ENCODE data around the gene CT45A3. TPM values are rescaled to one million over a fixed set of nuclear protein-coding genes. Genes with fewer than 3 reads are reported as not detected.
A peak's percentile ranks its signal among the peaks of the same experiment; 100 is the strongest.
"Not testable (repeated sequence)": the region's sequence is repeated elsewhere in the genome, so short reads cannot be mapped to it uniquely, and the experiment has no call there.

The CT45A3 gene
- not detected in 2 replicates for total RNA-seq (2014; rRNA removed; shearing (Covaris generic))

GRCh38 chrX:135768091-135768490 lies at the start of gene CT45A3:
Gene CT45A3, minus strand, starts transcription at chrX:135768191. Its CDS starts 3,747 bp downstream, at chrX:135764444.
- DNase-seq; H3K27me3 ChIP-seq (ENCODE audit: control insufficient read depth, insufficient read depth, low read length); H3K36me3 ChIP-seq (replicated peaks; ENCODE audit: control insufficient read depth, insufficient read depth, low read length); H3K4me3 ChIP-seq (ENCODE audit: insufficient read depth, low read depth, low read length): not testable (repeated sequence)

- not testable (repeated sequence) for H3K27me3 ChIP-seq (ENCODE audit: control insufficient read depth, insufficient read depth, low read length); H3K36me3 ChIP-seq (replicated peaks; ENCODE audit: control insufficient read depth, insufficient read depth, low read length); DNase-seq; H3K4me3 ChIP-seq (ENCODE audit: insufficient read depth, low read depth, low read length)
Measured at GRCh38 chrX:135802687-135803086, 34.7 kb upstream of the CT45A3 start, which contains the start of gene CT45A6. Gene CT45A6, minus strand, starts transcription at chrX:135802787. Its CDS starts 3,794 bp downstream, at chrX:135798993.

- H3K27me3 ChIP-seq (ENCODE audit: control insufficient read depth, insufficient read depth, low read length); H3K4me3 ChIP-seq (ENCODE audit: insufficient read depth, low read depth, low read length); H3K36me3 ChIP-seq (replicated peaks; ENCODE audit: control insufficient read depth, insufficient read depth, low read length); DNase-seq: not testable (repeated sequence)
Measured at GRCh38 chrX:135785403-135785802, 17.4 kb upstream of the CT45A3 start, which contains the start of gene CT45A5. Gene CT45A5, minus strand, starts transcription at chrX:135785503. Its CDS starts 3,774 bp downstream, at chrX:135781729.

GRCh38 chrX:135744739-135745138 lies 23.3 kb downstream of the CT45A3 start:
- not testable (repeated sequence) for H3K27me3 ChIP-seq (ENCODE audit: control insufficient read depth, insufficient read depth, low read length); H3K4me3 ChIP-seq (ENCODE audit: insufficient read depth, low read depth, low read length); H3K36me3 ChIP-seq (replicated peaks; ENCODE audit: control insufficient read depth, insufficient read depth, low read length); DNase-seq

GRCh38 chrX:135741192-135741715 lies 26.7 kb downstream of the CT45A3 start:
- Histone ChIP-seq H3K27me3 (ENCODE audit: control insufficient read depth, insufficient read depth, low read length) (no peaks in the 10 kb centered on the region), H3K4me3 (ENCODE audit: insufficient read depth, low read depth, low read length) (no peak overlapping the region), H3K36me3 (replicated peaks; ENCODE audit: control insufficient read depth, insufficient read depth, low read length) (no peaks in the 10 kb centered on the region)
- DNase-seq, result no peak

- no peaks in the 10 kb centered on the region for H3K36me3 ChIP-seq (replicated peaks; ENCODE audit: control insufficient read depth, insufficient read depth, low read length)
- peak; percentile 47 for DNase-seq
- H3K27me3 ChIP-seq (ENCODE audit: control insufficient read depth, insufficient read depth, low read length), result no peaks in the 10 kb centered on the region
- no peak overlapping the region for H3K4me3 ChIP-seq (ENCODE audit: insufficient read depth, low read depth, low read length)
Measured at GRCh38 chrX:135740681-135741149, 27.3 kb downstream of the CT45A3 start.

- no peak for DNase-seq
Measured at GRCh38 chrX:135737366-135738071, 30.5 kb downstream of the CT45A3 start.

GRCh38 chrX:135734666-135735065 lies 33.3 kb downstream of the CT45A3 start:
- H3K4me3 ChIP-seq (ENCODE audit: insufficient read depth, low read depth, low read length); DNase-seq; H3K36me3 ChIP-seq (replicated peaks; ENCODE audit: control insufficient read depth, insufficient read depth, low read length); H3K27me3 ChIP-seq (ENCODE audit: control insufficient read depth, insufficient read depth, low read length): not testable (repeated sequence)

More at GRCh38 chrX:135737366-135738071, 30.5 kb downstream of the CT45A3 start:
- H3K4me3 ChIP-seq (ENCODE audit: insufficient read depth, low read depth, low read length), result no peak overlapping the region
- H3K27me3 ChIP-seq (ENCODE audit: control insufficient read depth, insufficient read depth, low read length), result no peaks in the 10 kb centered on the region
- H3K36me3 ChIP-seq (replicated peaks; ENCODE audit: control insufficient read depth, insufficient read depth, low read length), result no peaks in the 10 kb centered on the region

GRCh38 chrX:135713795-135714194 lies 54.2 kb downstream of the CT45A3 start:
- Histone ChIP-seq H3K4me3 (ENCODE audit: insufficient read depth, low read depth, low read length) (no peak overlapping the region), H3K36me3 (replicated peaks; ENCODE audit: control insufficient read depth, insufficient read depth, low read length) (no peaks in the 10 kb centered on the region), H3K27me3 (ENCODE audit: control insufficient read depth, insufficient read depth, low read length) (no peaks in the 10 kb centered on the region)
- no peak for DNase-seq

- not testable (repeated sequence) for H3K27me3 ChIP-seq (ENCODE audit: control insufficient read depth, insufficient read depth, low read length); DNase-seq; H3K36me3 ChIP-seq (replicated peaks; ENCODE audit: control insufficient read depth, insufficient read depth, low read length); H3K4me3 ChIP-seq (ENCODE audit: insufficient read depth, low read depth, low read length)
Measured at GRCh38 chrX:135713183-135713689, 54.8 kb downstream of the CT45A3 start, which contains the start of gene CT45A1. Gene CT45A1, plus strand, starts transcription at chrX:135713639. Its CDS starts 5,302 bp downstream, at chrX:135718941.

Other genes with a start within 250 kb of the CT45A3 start
- 12.4 and 18.8 TPM in 2 replicates for gene INTS6L, start 247.5 kb downstream of the CT45A3 start, total RNA-seq (2014; rRNA removed; shearing (Covaris generic))
- gene CT45A1, start 54.6 kb downstream of the CT45A3 start, total RNA-seq (2014; rRNA removed; shearing (Covaris generic)), result not detected in 2 replicates
- gene CT45A5, start 17.3 kb upstream of the CT45A3 start, total RNA-seq (2014; rRNA removed; shearing (Covaris generic)), result 0.18 TPM in 1 of 2 replicates, not detected in the other
- not detected in 2 replicates for gene CT45A6, start 34.6 kb upstream of the CT45A3 start, total RNA-seq (2014; rRNA removed; shearing (Covaris generic))
- not detected in 2 replicates for gene CT45A2, start 51.8 kb upstream of the CT45A3 start, total RNA-seq (2014; rRNA removed; shearing (Covaris generic))
- gene CT45A7, start 69.1 kb upstream of the CT45A3 start, total RNA-seq (2014; rRNA removed; shearing (Covaris generic)), result not detected in 2 replicates
- not detected in 2 replicates for gene CT45A8, start 86.3 kb upstream of the CT45A3 start, total RNA-seq (2014; rRNA removed; shearing (Covaris generic))
- not detected in 2 replicates for gene CT45A9, start 103.6 kb upstream of the CT45A3 start, total RNA-seq (2014; rRNA removed; shearing (Covaris generic))
- 0.55 and 3.6 TPM in 2 replicates for gene CT45A10, start 125.3 kb upstream of the CT45A3 start, total RNA-seq (2014; rRNA removed; shearing (Covaris generic))
- gene SAGE1, start 125.5 kb upstream of the CT45A3 start, total RNA-seq (2014; rRNA removed; shearing (Covaris generic)), result 0.03 and 0.33 TPM in 2 replicates
- gene MMGT1, start 205.8 kb upstream of the CT45A3 start, total RNA-seq (2014; rRNA removed; shearing (Covaris generic)), result 15.5 and 17.4 TPM in 2 replicates
- gene SLC9A6, start 217.2 kb upstream of the CT45A3 start, total RNA-seq (2014; rRNA removed; shearing (Covaris generic)), result 11.4 and 13.4 TPM in 2 replicates

Measured in H7 (cell line).